H1 (cell line): ENCODE results near the gene LPGAT1. TPM values are rescaled to one million over a fixed set of nuclear protein-coding genes. Genes with fewer than 3 reads are reported as not detected.

Source experiments
- CTCF ChIA-PET: fragments of 300-600 bp; sonication (Branson Sonifier 250); formaldehyde crosslinking; loops from one replicate; lab custom pipeline; 2021; ENCODE audit not compliant: partially characterized antibody; lab: Charles Lee
- POLR2A ChIA-PET: fragments of 300-600 bp; sonication (Branson Sonifier 250); formaldehyde crosslinking; loops from one replicate; lab custom pipeline; 2021; ENCODE audit warnings: inconsistent platforms; ENCODE audit not compliant: partially characterized antibody; lab: Charles Lee
- DNase-seq, 2 experiments: peaks; one replicate each; pipeline versions ENCODE4 v3.0.0 to v3.0.0-alpha.2; 2010 to 2022; ENCODE audit warnings: low spot score in 2 of 2, low read depth in 1 of 2, mixed read lengths in 1 of 2
- FAIRE-seq: peaks from 2 replicates; lab custom pipeline; 2011; peaks lifted over from hg19 to GRCh38; lab: Jason Lieb, UNC
- H2AFZ ChIP-seq: 2 replicates; pipeline ENCODE4 v1.8.1; 2012; ENCODE audit warnings: low read length, inconsistent platforms
- H2AK5ac ChIP-seq: 2 replicates; pipeline ENCODE4 v1.6.1; 2013; ENCODE audit warnings: low read depth, low read length
- H2BK120ac ChIP-seq: replicated peaks from 2 replicates; pipeline ENCODE3; 2013; ENCODE audit warnings: low read depth, low read length, inconsistent platforms
- H2BK12ac ChIP-seq: 2 replicates; pipeline ENCODE4 v1.6.1; 2013; ENCODE audit warnings: low read depth, low read length
- H2BK15ac ChIP-seq: 2 replicates; pipeline ENCODE4 v1.6.1; 2013; ENCODE audit warnings: low read length
- H2BK20ac ChIP-seq: 2 replicates; pipeline ENCODE4 v1.6.1; 2013; ENCODE audit warnings: low read length
- H2BK5ac ChIP-seq: 2 replicates; pipeline ENCODE4 v1.6.1; 2013; ENCODE audit warnings: low read depth, low read length
- H3K14ac ChIP-seq: 2 replicates; pipeline ENCODE4 v1.6.1; 2013; ENCODE audit warnings: inconsistent platforms; ENCODE audit not compliant: insufficient read length
- H3K18ac ChIP-seq: 2 replicates; pipeline ENCODE4 v1.6.1; 2013; ENCODE audit warnings: low read length; ENCODE audit errors: extremely low read depth
- H3K23ac ChIP-seq: 2 replicates; pipeline ENCODE4 v1.6.1; 2013; ENCODE audit warnings: inconsistent platforms; ENCODE audit not compliant: insufficient read length
- H3K23me2 ChIP-seq: 2 replicates; pipeline ENCODE4 v1.6.1; 2013; ENCODE audit warnings: low read depth, low read length
- H3K27ac ChIP-seq: 2 replicates; pipeline ENCODE4 v1.6.1; 2011; ENCODE audit warnings: low read depth, low read length, inconsistent platforms
- H3K27me3 ChIP-seq, 4 experiments: replicated peaks in 1 of 4; 1 replicate in 1 of 4; 2 replicates in 3 of 4; pipeline versions ENCODE4 v1.6.1 to v1.8.1; 2011 to 2013; ENCODE audit warnings: low read length in 3 of 4, mild to moderate bottlenecking in 3 of 4, inconsistent platforms in 2 of 4, mixed read lengths in 2 of 4, moderate library complexity in 1 of 4; ENCODE audit not compliant: control insufficient read depth in 3 of 4, insufficient read depth in 3 of 4; ENCODE audit errors: extremely low read depth in 1 of 4
- H3K36me3 ChIP-seq, 4 experiments: 2 replicates each; pipeline versions ENCODE4 v1.6.1 to v1.8.1; 2011 to 2013; ENCODE audit warnings: mild to moderate bottlenecking in 4 of 4, low read length in 3 of 4, moderate library complexity in 2 of 4, control low read depth in 1 of 4, inconsistent platforms in 1 of 4; ENCODE audit not compliant: insufficient read depth in 4 of 4, control insufficient read depth in 2 of 4
- H3K4ac ChIP-seq: replicated peaks from 2 replicates; pipeline ENCODE3; 2013; ENCODE audit warnings: low read length, low read depth, mixed read lengths, inconsistent platforms; ENCODE audit not compliant: insufficient read length
- H3K4me1 ChIP-seq, 4 experiments: replicated peaks in 1 of 4; 1 replicate in 1 of 4; 2 replicates in 3 of 4; pipeline versions ENCODE4 v1.6.1 to v1.8.1; 2011 to 2013; ENCODE audit warnings: low read length in 3 of 4, inconsistent platforms in 2 of 4, mixed read lengths in 1 of 4; ENCODE audit not compliant: insufficient read depth in 4 of 4, control insufficient read depth in 3 of 4
- H3K4me2 ChIP-seq, 2 experiments: 2 replicates each; pipeline versions ENCODE4 v1.6.1 to v1.8.1; 2011 to 2013; ENCODE audit warnings: low read depth in 2 of 2, low read length in 2 of 2, control low read depth in 1 of 2, inconsistent platforms in 1 of 2, mild to moderate bottlenecking in 1 of 2; ENCODE audit not compliant: insufficient read depth in 1 of 2
- H3K4me3 ChIP-seq, 4 experiments: fragments of 200-600, 300-600 bp in 1 of 4; sonication (generic), shearing (Covaris generic), sonication (Bioruptor Twin) in 1 of 4; 2 replicates each; pipeline versions ENCODE4 v1.5.1 to v1.8.1; 2011 to 2016; ENCODE audit warnings: low read length in 4 of 4, low read depth in 3 of 4, control low read depth in 2 of 4, inconsistent platforms in 2 of 4, mild to moderate bottlenecking in 2 of 4, mixed read lengths in 1 of 4, moderate library complexity in 1 of 4; ENCODE audit not compliant: insufficient read depth in 2 of 4; ENCODE audit errors: extremely low read depth in 1 of 4
- H3K56ac ChIP-seq: replicated peaks from 2 replicates; pipeline ENCODE3; 2013; ENCODE audit warnings: low read depth, mild to moderate bottlenecking, mixed read lengths, low read length, inconsistent platforms; ENCODE audit not compliant: insufficient read length
- H3K79me1 ChIP-seq: 2 replicates; pipeline ENCODE4 v1.6.1; 2013; ENCODE audit warnings: low read depth, low read length, control low read depth
- H3K79me2 ChIP-seq, 2 experiments: 2 replicates each; pipeline versions ENCODE4 v1.6.1 to v1.8.1; 2012 to 2013; ENCODE audit warnings: low read length in 2 of 2, mild to moderate bottlenecking in 2 of 2, inconsistent platforms in 1 of 2; ENCODE audit not compliant: insufficient read depth in 2 of 2, control insufficient read depth in 1 of 2
- H3K9ac ChIP-seq, 4 experiments: replicated peaks in 1 of 4; 1 replicate in 1 of 4; 2 replicates in 3 of 4; pipeline versions ENCODE4 v1.6.1 to v1.8.1; 2011 to 2013; ENCODE audit warnings: low read depth in 3 of 4, low read length in 3 of 4, control low read depth in 2 of 4, mild to moderate bottlenecking in 2 of 4, moderate library complexity in 2 of 4, inconsistent platforms in 1 of 4; ENCODE audit errors: extremely low read depth in 1 of 4
- H3K9me3 ChIP-seq, 2 experiments: 2 replicates each; pipeline versions ENCODE4 v1.6.1 to v1.8.1; 2012 to 2013; ENCODE audit warnings: mild to moderate bottlenecking in 2 of 2, moderate library complexity in 2 of 2, control low read depth in 1 of 2, inconsistent platforms in 1 of 2, low read depth in 1 of 2, low read length in 1 of 2, mixed read lengths in 1 of 2; ENCODE audit not compliant: insufficient read depth in 2 of 2
- H4K20me1 ChIP-seq, 2 experiments: replicated peaks in 1 of 2; 2 replicates each; pipeline versions ENCODE3 to v1.8.1; 2011 to 2013; ENCODE audit warnings: inconsistent platforms in 2 of 2, low read length in 2 of 2, mild to moderate bottlenecking in 1 of 2; ENCODE audit not compliant: insufficient read depth in 2 of 2, control insufficient read depth in 1 of 2
- H4K5ac ChIP-seq: 2 replicates; pipeline ENCODE4 v1.6.1; 2013; ENCODE audit warnings: low read length, low read depth, mixed read lengths, inconsistent platforms; ENCODE audit not compliant: insufficient read length
- H4K8ac ChIP-seq: 2 replicates; pipeline ENCODE4 v1.8.0; 2013; ENCODE audit warnings: mild to moderate bottlenecking, moderate library complexity, low read length, inconsistent platforms; ENCODE audit not compliant: insufficient read depth; ENCODE audit errors: extremely low read depth
- H4K91ac ChIP-seq: replicated peaks from 2 replicates; pipeline ENCODE3; 2013; ENCODE audit warnings: low read length, mixed read lengths, inconsistent platforms; ENCODE audit not compliant: insufficient read length
- ATF2 ChIP-seq: IDR thresholded peaks from 2 replicates; pipeline ENCODE4 v1.6.1; 2012; ENCODE audit warnings: low read length, inconsistent platforms
- ATF3 ChIP-seq: IDR thresholded peaks from 2 replicates; pipeline ENCODE4 v1.6.1; 2011; ENCODE audit warnings: low read depth, mild to moderate bottlenecking, low read length; ENCODE audit not compliant: insufficient read depth
- CEBPB ChIP-seq: IDR thresholded peaks from 2 replicates; pipeline ENCODE4 v1.6.1; 2012; ENCODE audit warnings: low read depth, low read length
- CREB1 ChIP-seq: IDR thresholded peaks from 2 replicates; pipeline ENCODE4 v1.6.1; 2012; ENCODE audit warnings: inconsistent platforms
- HDAC6 ChIP-seq: IDR thresholded peaks from one replicate; pipeline ENCODE4 v1.7.1; 2012; ENCODE audit warnings: low read depth, mild to moderate bottlenecking, inconsistent platforms, low read length, moderate library complexity
- POLR2A ChIP-seq, 2 experiments: IDR thresholded peaks; 1 replicate in 1 of 2; 2 replicates in 1 of 2; pipeline ENCODE4 v1.6.1; 2011; ENCODE audit warnings: low read depth in 2 of 2, low read length in 2 of 2, mild to moderate bottlenecking in 2 of 2; ENCODE audit errors: control extremely low read depth in 1 of 2
- SIN3A ChIP-seq, 2 experiments: IDR thresholded peaks in 1 of 2; conservative IDR thresholded peaks in 1 of 2; 2 replicates each; pipeline ENCODE4 v1.6.1; 2011 to 2012; ENCODE audit warnings: low read length in 2 of 2, improper control_type of control experiment in 1 of 2, low read depth in 1 of 2, mild to moderate bottlenecking in 1 of 2
- USF2 ChIP-seq: IDR thresholded peaks from 2 replicates; pipeline ENCODE4 v1.6.1; 2011; ENCODE audit warnings: low read length, improper control_type of control experiment
- polyA plus RNA-seq, 7 experiments: library from polyadenylated mRNA; depleted of rRNA in 3 of 7; stranded (reverse) in 5 of 7; unstranded in 2 of 7; fragments of >200 nt in 5 of 7; fragments of 200-250 nt in 2 of 7; gene quantifications; 1 replicate in 5 of 7; 2 replicates in 1 of 7; 4 replicates in 1 of 7; pipeline versions ENCODE4 v1.2.1 to v1.2.3, GENCODE V29; 2011 to 2013; ENCODE audit warnings: missing spikeins in 2 of 7, mixed read lengths in 2 of 7
- total RNA-seq: library from RNA; stranded (reverse); fragmentation: NEBNext Ultra II Directional; extraction: Animal tissue kit (Norgen Biotek cat#: 25700); gene quantifications from 2 replicates; pipeline ENCODE4 v1.2.1, GENCODE V29; 2021

The LPGAT1 gene
- total and polyA plus RNA-seq, 2 of the 8 experiments (the other 6 are each of a cell fraction or from before 2014, with no cell fraction given) = 2.3 to 13.5 TPM

GRCh38 chr1:211816586-211816985 lies 14.0 kb downstream of the LPGAT1 start:
- no peaks in the 10 kb centered on the region for H3K79me1 ChIP-seq
- DNase-seq = no peak
- no peak overlapping the region for H4K5ac ChIP-seq
- no peaks in the 10 kb centered on the region for H3K9me3 ChIP-seq
- no peak overlapping the region for H2BK15ac ChIP-seq
- no peak overlapping the region for H2BK12ac ChIP-seq
- H2BK120ac ChIP-seq = no peak overlapping the region
- no peak overlapping the region for H3K14ac ChIP-seq
- no peak overlapping the region for H3K18ac ChIP-seq
- no peak overlapping the region for H2AFZ ChIP-seq
- H3K79me2 ChIP-seq = no peaks in the 10 kb centered on the region
- ChIA-PET CTCF (interaction anchor here (0.5 to 2.6 kb wide), 3 partner anchors 8 to 358 kb away, joined by 3 to 10 read pairs (median 3); no protein-coding TSS in a partner anchor), POLR2A (no interaction called here)
- H3K23me2 ChIP-seq = no peaks in the 10 kb centered on the region
- no peak overlapping the region for H4K91ac ChIP-seq
- H3K4me1 ChIP-seq = no peaks in the 10 kb centered on the region
- no peaks in the 10 kb centered on the region for H3K27me3 ChIP-seq
- H2AK5ac ChIP-seq = no peak overlapping the region
- H3K4me3 ChIP-seq = no peak overlapping the region
- H3K4ac ChIP-seq = no peak overlapping the region
- no peak overlapping the region for H4K8ac ChIP-seq
- H3K36me3 ChIP-seq = no peaks in the 10 kb centered on the region
- no peak overlapping the region for H2BK5ac ChIP-seq
- no peak overlapping the region for H3K23ac ChIP-seq
- no peak overlapping the region for H3K56ac ChIP-seq
- H3K9ac ChIP-seq = no peak overlapping the region
- no peaks in the 10 kb centered on the region for H4K20me1 ChIP-seq
- no peak overlapping the region for H2BK20ac ChIP-seq
- no peak for FAIRE-seq
- H3K4me2 ChIP-seq = no peak overlapping the region
- no peak overlapping the region for H3K27ac ChIP-seq
- TF ChIP-seq SIN3A (conservative IDR thresholded peaks at IDR 0.05 in 1 of 2, IDR thresholded peaks at IDR 0.05 in 1 of 2; ENCODE audit: low read depth in 1 of 2, low read length in 2 of 2) = no peak
- TF ChIP-seq ATF3 = no peak
- TF ChIP-seq POLR2A (IDR thresholded peaks at IDR 0.05; ENCODE audit: control extremely low read depth in 1 of 2, low read depth in 2 of 2, low read length in 2 of 2) = no peak
- no peak for TF ChIP-seq USF2
- no peak for TF ChIP-seq HDAC6
- no peak for TF ChIP-seq ATF2
- TF ChIP-seq CREB1 = no peak
- TF ChIP-seq CEBPB = no peak
